HG02798 (cell line): ENCODE measurements around the gene CDK12.
"Not testable (repeated sequence)": the region's sequence is repeated elsewhere in the genome, so short reads cannot be mapped to it uniquely, and the experiment has no call there.

ENCODE experiments used
- ATAC-seq: cut with Tn5 transposase; IDR thresholded peaks from one replicate; pipeline ENCODE4 v1.9.1; 2021; ENCODE audit warnings: mild to moderate bottlenecking; ENCODE audit not compliant: unreplicated experiment, poor library complexity

The CDK12 gene

DNA sequence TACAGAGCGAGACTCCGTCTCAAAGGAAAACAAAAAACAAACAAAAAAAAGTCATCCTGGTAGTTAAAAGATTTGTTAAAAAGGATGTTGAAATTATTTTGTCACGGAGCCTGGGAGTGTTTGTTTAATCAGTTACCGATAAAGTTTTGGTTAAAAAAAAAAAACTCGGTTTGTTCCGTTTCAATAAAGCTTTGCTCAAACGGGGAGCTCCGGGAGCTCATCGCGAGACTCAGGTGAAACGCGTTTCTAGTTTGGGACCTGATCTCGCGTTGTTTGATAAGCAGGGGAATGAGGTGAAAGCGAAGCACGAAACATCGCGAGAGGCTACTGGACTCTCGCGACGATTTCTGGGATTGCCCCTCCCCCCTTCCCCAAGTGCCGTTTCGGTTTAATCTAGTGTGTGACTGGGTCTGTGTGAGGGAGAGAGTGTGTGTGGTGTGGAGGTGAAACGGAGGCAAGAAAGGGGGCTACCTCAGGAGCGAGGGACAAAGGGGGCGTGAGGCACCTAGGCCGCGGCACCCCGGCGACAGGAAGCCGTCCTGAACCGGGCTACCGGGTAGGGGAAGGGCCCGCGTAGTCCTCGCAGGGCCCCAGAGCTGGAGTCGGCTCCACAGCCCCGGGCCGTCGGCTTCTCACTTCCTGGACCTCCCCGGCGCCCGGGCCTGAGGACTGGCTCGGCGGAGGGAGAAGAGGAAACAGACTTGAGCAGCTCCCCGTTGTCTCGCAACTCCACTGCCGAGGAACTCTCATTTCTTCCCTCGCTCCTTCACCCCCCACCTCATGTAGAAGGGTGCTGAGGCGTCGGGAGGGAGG is at the start of gene CDK12:
Gene CDK12, plus strand, starts transcription at position 374 of the 813 bp plus-strand sequence. CDS start 586 bp downstream, outside the sequence.
- peak; percentile 82 for ATAC-seq

DNA sequence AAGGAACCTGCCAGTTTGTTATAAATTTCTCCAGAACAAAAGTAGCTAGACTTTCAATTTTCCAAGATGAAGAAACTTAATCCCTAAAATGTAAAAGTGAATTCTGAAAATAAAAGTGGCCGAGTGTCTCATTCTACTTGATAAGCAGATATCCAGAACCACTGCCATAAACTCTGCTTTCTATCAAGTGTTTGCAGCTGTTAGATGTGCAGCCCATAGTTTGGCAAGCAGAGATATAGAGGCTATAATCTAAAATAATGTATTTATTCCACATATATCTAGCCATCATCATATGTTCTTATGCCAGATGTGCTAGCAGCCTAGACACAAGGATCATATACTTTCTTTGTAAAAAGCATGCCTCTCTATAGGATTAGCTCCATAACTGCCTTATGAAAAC is 45.1 kb upstream of the CDK12 start:
- no peak for ATAC-seq

- ATAC-seq, result no peak
These were observed 31.7 kb upstream of the CDK12 start for GRCh38 chr17:39429600-39429999.

DNA sequence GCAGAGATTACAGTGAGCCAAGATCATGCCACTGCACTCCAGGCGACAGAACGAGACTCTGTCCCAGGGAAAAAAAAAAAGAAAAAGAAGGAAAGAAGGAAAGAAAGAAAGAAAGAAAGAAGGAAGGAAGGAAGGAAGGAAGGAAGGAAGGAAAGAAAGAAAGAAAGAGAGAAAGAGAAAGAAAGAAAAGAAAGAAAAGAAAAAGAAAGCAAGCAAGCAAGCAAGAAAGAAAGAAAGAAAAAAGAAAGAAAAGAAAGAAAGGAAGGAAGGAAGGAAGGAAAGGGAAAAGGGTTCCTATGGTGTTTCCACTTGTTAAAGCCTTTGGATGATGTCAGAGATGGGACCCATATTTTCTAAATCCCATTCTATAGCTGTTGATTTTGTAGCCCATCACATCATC is 21.4 kb upstream of the CDK12 start:
- not testable (repeated sequence) for ATAC-seq

GRCh38 chr17:39443326-39443725 is 18.0 kb upstream of the CDK12 start:
- ATAC-seq, result no peak

- ATAC-seq, result no peak
These were observed 13.7 kb upstream of the CDK12 start for GRCh38 chr17:39447561-39447960.

DNA sequence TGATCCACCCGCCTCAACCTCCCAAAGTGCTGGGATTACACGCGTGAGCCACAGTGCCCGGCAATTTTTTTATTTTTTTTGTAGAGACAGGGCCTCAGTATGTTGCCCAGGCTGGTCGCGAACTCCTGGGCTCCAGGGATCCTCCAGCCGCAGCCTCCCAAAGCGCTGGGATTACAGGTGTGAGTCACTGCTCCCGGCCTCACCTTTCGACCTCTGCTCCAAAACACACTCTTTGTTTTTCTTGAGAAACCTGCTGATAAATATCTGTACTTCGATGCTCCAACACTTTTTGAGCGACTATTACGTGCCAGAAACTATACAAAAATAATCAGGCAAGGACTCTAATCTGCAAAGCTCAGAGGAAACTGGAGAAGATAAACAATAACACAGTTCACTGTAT is 11.2 kb upstream of the CDK12 start:
- no peak for ATAC-seq

DNA sequence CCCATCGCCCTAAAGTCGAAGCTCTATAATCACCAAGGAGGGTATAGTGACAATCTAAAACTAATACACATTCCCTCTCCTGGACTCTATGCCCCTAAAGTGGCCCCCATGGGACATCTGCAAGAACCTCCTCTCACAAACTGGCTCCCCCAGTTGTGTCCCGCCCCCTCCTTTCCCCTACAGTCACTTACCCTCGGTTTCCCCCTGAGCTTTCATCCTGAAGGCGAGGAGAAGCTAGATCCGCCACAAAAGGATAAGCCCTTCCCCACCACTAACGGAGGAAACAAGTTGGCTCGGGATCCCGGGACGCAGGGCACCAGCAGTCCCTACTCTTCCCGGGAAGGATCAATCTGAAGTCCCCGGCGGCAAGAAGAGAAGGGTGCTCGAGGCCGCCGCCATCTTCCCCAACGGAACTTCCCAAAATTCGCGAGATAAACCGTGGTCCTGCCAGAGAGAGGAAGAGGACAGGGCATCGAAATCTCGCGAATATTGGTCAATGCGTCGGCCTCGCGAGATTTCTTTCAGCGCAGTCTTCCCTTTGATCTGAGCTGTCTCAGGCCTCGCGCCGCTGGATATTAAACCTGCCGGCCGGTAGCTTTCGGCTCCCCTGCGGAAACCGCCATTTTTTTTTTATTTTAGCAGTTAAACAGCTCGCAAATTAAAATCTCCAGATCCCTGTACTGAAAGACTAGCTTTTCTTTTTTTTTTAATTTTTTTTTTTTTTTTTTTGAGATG is 10.3 kb upstream of the CDK12 start, which contains the start of gene MED1:
Gene MED1, minus strand, starts transcription at position 417 of the 735 bp plus-strand sequence. Its CDS starts 201 bp downstream, at position 216.
- peak; percentile 91 for ATAC-seq

GRCh38 chr17:39455919-39456318 is 5.4 kb upstream of the CDK12 start:
- ATAC-seq, result no peak

- peak; percentile 60 for ATAC-seq
These were observed 762 bp downstream of the CDK12 start for GRCh38 chr17:39461926-39462569.

DNA sequence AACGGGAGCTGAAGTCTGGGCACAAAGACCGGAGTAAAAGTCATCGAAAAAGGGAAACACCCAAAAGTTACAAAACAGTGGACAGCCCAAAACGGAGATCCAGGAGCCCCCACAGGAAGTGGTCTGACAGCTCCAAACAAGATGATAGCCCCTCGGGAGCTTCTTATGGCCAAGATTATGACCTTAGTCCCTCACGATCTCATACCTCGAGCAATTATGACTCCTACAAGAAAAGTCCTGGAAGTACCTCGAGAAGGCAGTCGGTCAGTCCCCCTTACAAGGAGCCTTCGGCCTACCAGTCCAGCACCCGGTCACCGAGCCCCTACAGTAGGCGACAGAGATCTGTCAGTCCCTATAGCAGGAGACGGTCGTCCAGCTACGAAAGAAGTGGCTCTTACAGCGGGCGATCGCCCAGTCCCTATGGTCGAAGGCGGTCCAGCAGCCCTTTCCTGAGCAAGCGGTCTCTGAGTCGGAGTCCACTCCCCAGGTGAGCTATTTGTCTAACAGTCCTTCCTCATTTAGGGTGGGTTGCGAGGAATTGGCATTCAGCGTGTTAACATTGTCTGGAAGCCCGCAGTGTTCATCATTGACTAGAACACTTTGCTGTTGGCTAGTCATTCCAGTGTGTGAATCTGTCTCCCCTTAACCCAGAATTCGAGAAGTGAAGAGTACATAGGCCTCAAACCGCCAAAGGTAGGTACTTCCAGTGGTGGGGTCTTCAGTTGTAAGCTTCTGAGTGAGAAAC is 1.5 kb downstream of the CDK12 start:
- ATAC-seq, result no peak

DNA sequence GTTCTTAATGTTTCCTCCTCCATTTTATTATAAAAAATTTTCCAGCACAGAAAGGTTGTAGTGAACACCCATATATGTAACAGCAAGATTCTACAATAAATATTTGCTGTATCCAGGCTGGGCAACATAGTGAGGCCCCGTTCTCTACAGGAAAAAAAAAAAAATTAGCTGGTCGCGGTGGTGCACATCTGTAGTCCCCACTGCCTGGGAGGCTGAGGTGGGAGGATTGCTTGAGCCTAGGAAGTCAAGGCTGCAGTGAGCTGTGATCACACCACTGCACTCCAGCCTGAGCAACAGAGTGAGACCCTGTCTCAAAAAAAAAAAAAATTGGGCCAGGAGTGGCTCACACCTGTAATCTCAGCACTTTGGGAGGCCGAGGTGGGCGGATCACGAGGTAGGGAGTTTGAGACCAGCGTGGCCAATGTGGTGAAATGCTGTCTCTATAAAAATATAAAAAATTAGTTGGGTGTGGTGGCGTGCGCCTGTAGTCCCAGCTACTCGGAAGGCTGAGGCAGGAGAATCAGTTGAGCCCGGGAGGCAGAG is 3.4 kb downstream of the CDK12 start:
- ATAC-seq, result not testable (repeated sequence)

GRCh38 chr17:39468610-39469009 is 7.3 kb downstream of the CDK12 start:
- ATAC-seq, result not testable (repeated sequence)

DNA sequence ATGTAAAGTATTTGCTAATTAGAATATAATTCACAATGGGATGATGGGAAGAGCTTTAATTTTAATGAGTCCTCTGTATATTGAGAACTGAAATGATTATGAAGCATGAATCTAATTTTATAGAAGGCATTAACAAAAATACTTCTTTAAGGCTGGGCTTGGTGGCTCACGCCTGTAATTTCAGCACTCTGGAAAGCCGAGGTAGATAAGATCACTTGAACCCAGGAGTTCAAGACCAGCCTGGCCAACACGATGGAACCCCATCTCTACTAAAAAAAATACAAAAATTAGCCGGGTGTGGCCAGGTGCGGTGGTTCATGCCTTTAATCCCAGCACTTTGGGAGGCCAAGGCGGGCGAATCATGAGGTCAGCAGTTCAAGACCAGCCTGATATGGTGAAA is 12.0 kb downstream of the CDK12 start:
- no peak for ATAC-seq

GRCh38 chr17:39479631-39480030 is 18.3 kb downstream of the CDK12 start:
- not testable (repeated sequence) for ATAC-seq

- no peak for ATAC-seq
These were observed 22.2 kb downstream of the CDK12 start for GRCh38 chr17:39483506-39483905.

- peak; percentile 53 for ATAC-seq
These were observed 22.9 kb downstream of the CDK12 start for GRCh38 chr17:39484178-39484577.

DNA sequence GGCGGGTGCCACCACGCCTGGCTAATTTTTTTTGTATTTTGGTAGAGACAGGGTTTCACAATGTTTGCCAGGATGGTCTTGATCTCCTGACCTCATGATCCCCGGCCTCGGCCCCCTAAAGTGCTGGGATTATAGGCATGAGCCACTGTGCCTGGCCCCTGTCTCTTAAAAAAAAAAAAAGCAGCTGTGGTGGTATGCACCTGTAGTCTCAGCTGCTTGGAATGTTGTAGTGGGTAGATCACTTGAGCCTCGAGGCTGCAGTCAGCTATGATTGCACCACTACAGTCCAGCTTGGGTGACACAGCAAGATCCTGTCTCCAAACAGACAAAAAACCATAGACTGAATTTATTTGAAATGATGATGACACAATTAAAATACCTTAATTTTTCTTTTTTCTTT is 24.3 kb downstream of the CDK12 start:
- no peak for ATAC-seq

DNA sequence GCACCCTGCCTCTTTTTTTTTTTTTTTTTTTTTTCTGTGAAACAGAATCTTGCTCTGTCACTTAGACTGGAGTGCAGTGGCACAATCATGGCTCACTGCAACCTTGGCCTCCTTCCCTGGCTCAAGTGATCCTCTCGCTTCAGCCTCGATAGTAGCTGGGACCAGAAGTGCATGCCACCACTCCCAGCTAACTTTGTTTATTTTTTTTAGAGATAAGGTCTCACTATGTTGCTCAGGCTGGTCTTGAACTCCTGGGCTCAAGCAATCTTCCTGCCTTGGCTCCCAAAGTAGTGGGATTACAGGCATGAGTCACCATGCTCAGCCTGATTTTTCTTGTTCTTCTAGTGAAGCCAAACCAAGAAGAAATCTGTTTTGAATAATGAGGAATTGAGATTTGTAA is 25.0 kb downstream of the CDK12 start:
- ATAC-seq, result no peak

GRCh38 chr17:39487490-39487889 is 26.2 kb downstream of the CDK12 start:
- ATAC-seq, result not testable (repeated sequence)
